LNCAP (cell line): Measurements from ENCODE around the gene TREM1.

Source experiments
- CTCF ChIP-seq: fragments of 450-650 bp; IDR thresholded peaks from 2 replicates; pipeline ENCODE4 v1.5.1; 2017; ENCODE audit warnings: mild to moderate bottlenecking

TREM1 gene

GRCh38 chr6:41288754-41289129, 2.3 kb upstream of the TREM1 start:
- no peak for TF ChIP-seq CTCF

DNA sequence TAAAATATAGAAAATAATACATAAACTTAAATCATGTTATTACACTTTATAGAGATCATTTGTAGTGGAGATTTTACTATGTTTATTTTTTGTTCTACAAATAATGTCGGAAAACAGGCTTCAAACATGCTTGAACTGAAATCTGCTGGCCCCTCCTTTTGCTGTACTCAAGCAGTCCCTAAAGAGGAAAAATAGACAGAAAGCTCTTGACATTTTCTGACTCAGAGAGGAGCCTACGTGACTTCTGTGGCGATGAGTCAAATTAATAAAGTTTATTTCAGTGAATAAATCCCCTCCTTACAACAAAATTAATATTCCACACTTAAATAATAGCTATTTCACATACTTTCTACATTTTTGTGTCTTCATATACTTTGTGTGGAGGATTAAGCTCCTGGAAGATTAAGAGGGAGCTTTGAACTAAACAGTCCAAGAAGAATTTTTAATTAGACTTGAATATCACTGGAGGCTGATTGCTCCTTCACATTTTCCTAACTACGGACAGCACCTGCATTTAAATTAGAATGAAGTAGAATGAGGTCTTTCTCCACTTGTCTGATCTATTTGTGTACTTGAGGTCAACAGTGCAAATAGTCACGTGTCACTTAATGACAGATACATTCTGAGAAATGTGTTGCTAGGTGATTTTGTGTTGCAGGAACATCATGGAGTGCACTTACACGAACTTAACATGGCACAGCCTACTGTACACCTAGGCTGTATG, 1.7 kb upstream of the TREM1 start:
- TF ChIP-seq CTCF, result no peak

DNA sequence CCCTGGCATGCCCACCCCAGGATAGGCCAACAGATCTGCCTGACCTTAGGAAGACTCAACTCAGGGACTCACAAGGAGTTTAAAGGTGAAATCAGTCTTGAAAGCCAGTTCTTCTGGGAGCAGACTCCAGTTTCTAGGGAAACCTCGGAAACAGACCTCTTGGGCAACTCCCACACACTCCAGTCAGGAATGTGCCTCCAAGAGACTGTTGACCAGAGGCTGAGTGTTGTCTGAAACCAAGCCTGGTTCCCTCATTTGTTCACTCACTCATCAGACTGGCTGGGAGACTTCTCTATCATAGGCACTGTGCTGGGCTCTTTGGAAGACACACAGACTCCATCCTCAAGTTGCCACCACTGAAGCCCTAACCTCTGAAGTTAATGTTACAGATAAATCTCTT, 1.8 kb downstream of the TREM1 start:
- no peak for TF ChIP-seq CTCF

DNA sequence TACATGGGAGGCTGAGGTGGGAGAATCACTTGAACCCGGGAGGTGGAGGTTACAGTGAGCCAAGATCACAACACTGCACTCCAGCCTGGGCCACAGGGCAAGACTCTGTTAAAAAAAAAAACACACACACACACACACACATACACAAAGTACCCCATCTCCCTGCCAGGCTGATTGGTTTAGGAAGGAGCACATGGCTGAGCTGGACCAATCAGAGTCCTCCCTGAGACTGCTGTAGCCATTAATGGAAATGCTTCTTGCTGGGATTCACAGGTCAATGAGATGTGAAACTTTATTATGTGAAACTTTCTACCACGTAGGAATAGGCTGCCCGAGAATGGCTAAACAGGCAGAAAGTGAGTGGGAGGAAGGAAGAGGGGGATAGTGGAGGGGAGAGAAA, 2.9 kb downstream of the TREM1 start:
- TF ChIP-seq CTCF, result no peak

DNA sequence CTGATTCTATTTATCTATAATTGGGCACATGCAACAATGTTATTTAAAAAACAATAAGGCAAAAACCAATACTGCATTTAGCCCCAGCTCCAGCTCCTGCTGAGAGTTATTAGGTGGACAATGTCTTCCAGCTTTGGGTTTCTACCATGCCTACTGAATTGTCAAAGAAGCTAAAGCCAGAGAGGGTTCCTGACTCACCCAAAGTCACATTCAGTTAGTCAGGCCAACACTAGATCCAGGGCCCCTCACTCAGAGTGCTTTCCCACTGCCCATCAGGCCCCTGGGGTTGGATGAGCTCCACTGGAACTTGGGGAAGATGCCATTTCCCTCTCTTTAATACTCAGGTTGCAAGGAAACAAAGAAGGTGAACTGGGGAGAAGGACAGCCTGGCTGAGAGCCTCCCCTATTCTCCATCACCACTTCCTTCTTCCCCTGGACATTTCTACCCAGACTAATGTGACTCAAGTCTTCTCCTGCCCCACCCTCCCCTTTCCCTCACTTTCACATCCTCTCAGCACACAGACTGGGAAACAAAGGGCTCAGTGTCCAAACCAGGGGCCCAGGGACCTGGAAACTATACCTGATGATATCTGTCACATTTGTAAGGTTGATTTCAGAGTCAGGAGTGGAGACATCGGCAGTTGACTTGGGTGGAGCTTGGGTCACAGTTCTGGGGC, 6.0 kb downstream of the TREM1 start:
- no peak for TF ChIP-seq CTCF

DNA sequence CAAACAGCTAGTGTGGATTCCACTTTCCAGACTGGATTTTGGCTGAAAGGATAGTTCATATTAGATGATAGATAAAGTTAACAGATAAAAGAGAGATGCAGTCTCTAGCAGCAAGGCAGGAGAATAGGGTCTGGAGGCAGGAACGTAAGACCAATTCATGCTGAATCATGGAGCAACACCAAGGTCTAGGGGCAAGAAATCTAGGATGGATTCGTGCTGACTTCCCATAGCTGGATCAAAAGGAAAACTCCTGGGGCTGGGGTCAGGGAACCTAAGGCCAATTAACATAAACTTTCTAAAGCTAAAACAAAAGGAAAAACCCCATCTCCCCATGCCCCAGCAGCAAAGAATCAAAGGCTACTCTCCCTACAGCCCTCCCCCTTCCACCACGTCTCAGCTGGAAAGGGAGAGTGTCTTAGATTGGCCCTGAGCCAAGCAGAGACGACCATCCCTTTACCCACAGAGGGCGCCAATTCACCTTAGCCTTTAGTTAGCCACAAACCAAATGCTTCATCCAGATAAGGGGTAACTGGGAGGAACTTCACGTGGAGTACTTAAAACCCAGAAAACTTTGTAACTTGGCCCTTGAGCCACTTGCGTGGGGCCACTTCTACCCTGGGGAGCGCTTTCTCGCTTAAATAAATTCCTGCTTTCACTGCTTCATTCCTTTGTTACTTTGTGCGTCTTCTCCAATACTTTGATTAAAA, 7.6 kb downstream of the TREM1 start:
- peak; percentile 34; the same call in 1 of the 2 replicates for TF ChIP-seq CTCF

- no peak for TF ChIP-seq CTCF
These were observed 8.9 kb downstream of the TREM1 start for GRCh38 chr6:41277605-41278004.
